ENCODE data around the gene TNNI3K. TPM values are rescaled to one million over a fixed set of nuclear protein-coding genes. Genes with fewer than 3 reads are reported as not detected.

Gene TNNI3K
- total RNA-seq, 2 experiments from 2014 or later, result 0.38 TPM; not detected in 1

GRCh38 chr1:74406759-74407158 is 171.6 kb downstream of the TNNI3K start:
- DNase-seq, result no peak
- Mint-ChIP-seq H3K4me1 (ENCODE audit: low read depth) (no peaks in the 10 kb centered on the region), H3K9me3 (no peaks in the 10 kb centered on the region), H3K36me3 (no peaks in the 10 kb centered on the region), H3K4me3 (no peak overlapping the region), H3K27ac (no peak overlapping the region), H3K27me3 (no peaks in the 10 kb centered on the region)
- CTCF ChIA-PET, result no interaction called here
- POLR2A ChIA-PET, result no interaction called here
- intact Hi-C loops (cut with micrococcal nuclease), result no loop called here

DNA sequence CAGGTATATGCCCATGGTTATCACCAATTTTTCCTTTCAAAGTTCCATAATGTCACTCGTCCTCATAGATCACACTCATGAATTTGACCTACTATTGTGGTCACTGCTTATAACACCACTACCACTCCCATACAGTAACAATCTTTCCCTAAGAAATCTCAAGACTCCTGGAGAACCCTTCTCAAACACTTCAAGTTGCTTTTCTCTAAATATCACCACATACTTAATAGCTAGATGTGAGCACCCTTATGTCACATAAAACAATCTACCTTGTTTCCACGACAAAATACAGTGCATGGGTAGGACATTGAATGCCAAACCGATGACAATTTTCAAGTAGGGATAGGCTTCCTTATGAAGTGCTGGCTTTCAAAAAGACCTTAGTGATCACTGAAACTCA is 172.7 kb downstream of the TNNI3K start:
- ChIA-PET CTCF (no interaction called here), POLR2A (no interaction called here)
- Mint-ChIP-seq H3K27me3 (no peaks in the 10 kb centered on the region), H3K4me3 (no peak overlapping the region), H3K9me3 (no peaks in the 10 kb centered on the region), H3K36me3 (no peaks in the 10 kb centered on the region), H3K27ac (no peak overlapping the region), H3K4me1 (ENCODE audit: low read depth) (no peaks in the 10 kb centered on the region)
- DNase-seq, result no peak
- intact Hi-C loops (cut with micrococcal nuclease), result no loop called here

GRCh38 chr1:74412244-74412643 is 177.1 kb downstream of the TNNI3K start:
- intact Hi-C loops (cut with micrococcal nuclease), result no loop called here
- Mint-ChIP-seq H3K27ac (no peak overlapping the region), H3K4me3 (no peak overlapping the region), H3K9me3 (no peaks in the 10 kb centered on the region), H3K27me3 (no peaks in the 10 kb centered on the region), H3K36me3 (no peaks in the 10 kb centered on the region), H3K4me1 (ENCODE audit: low read depth) (no peaks in the 10 kb centered on the region)
- no peak for DNase-seq
- ChIA-PET CTCF (no interaction called here), POLR2A (no interaction called here)

- no peaks in the 10 kb centered on the region for H3K4me1 Mint-ChIP-seq (ENCODE audit: low read depth)
- H3K27ac Mint-ChIP-seq, result no peak overlapping the region
- DNase-seq, result no peak
- H3K36me3 Mint-ChIP-seq, result no peaks in the 10 kb centered on the region
- H3K4me3 Mint-ChIP-seq, result no peak overlapping the region
- CTCF ChIA-PET, result no interaction called here
- POLR2A ChIA-PET, result no interaction called here
- no peaks in the 10 kb centered on the region for H3K27me3 Mint-ChIP-seq
- H3K9me3 Mint-ChIP-seq, result no peaks in the 10 kb centered on the region
- intact Hi-C loops (cut with micrococcal nuclease), result no loop called here
Observed at GRCh38 chr1:74415935-74416334, 180.7 kb downstream of the TNNI3K start.

DNA sequence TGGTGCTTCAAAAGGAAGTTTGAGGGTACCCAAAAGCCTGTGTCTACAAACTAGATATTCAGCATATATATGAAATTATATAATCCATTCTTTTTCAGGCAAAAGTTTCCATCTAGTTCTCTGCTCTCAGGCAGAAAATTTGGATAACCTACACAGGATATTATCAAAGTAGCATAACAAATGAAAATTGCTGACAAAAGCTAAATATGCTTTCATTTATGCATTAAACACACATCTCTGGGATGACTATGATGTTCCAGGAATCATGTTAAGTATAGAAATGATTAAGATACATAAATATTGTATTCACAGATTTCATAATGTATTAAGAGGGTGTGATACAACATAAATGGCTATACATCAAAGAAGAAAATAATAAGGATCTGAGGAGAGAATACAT is 184.4 kb downstream of the TNNI3K start:
- H3K27ac Mint-ChIP-seq, result no peak overlapping the region
- ChIA-PET CTCF (no interaction called here), POLR2A (no interaction called here)
- no peak overlapping the region for H3K4me3 Mint-ChIP-seq
- DNase-seq, result no peak
- H3K4me1 Mint-ChIP-seq (ENCODE audit: low read depth), result no peaks in the 10 kb centered on the region
- no peaks in the 10 kb centered on the region for H3K9me3 Mint-ChIP-seq
- H3K36me3 Mint-ChIP-seq, result no peaks in the 10 kb centered on the region
- intact Hi-C loops (cut with micrococcal nuclease), result no loop called here
- H3K27me3 Mint-ChIP-seq, result no peaks in the 10 kb centered on the region

GRCh38 chr1:74420467-74420866 is 185.3 kb downstream of the TNNI3K start:
- Mint-ChIP-seq H3K4me1 (ENCODE audit: low read depth) (no peaks in the 10 kb centered on the region), H3K27me3 (peaks cover 2% of the 10 kb centered on the region), H3K4me3 (no peak overlapping the region), H3K27ac (no peak overlapping the region), H3K9me3 (no peaks in the 10 kb centered on the region), H3K36me3 (no peaks in the 10 kb centered on the region)
- CTCF ChIA-PET, result no interaction called here
- DNase-seq, result no peak
- POLR2A ChIA-PET, result no interaction called here
- intact Hi-C loops (cut with micrococcal nuclease), result no loop called here

- no peaks in the 10 kb centered on the region for H3K9me3 Mint-ChIP-seq
- peaks cover 2% of the 10 kb centered on the region for H3K27me3 Mint-ChIP-seq
- ChIA-PET CTCF (no interaction called here), POLR2A (interaction anchor here (0.6 kb wide), 1 partner anchor 73 kb away, joined by 3 read pairs; no protein-coding TSS in a partner anchor)
- H3K4me1 Mint-ChIP-seq (ENCODE audit: low read depth), result no peaks in the 10 kb centered on the region
- H3K36me3 Mint-ChIP-seq, result no peaks in the 10 kb centered on the region
- intact Hi-C loops (cut with micrococcal nuclease), result no loop called here
- no peak for DNase-seq
- no peak overlapping the region for H3K4me3 Mint-ChIP-seq
- no peak overlapping the region for H3K27ac Mint-ChIP-seq
Observed at GRCh38 chr1:74422421-74423292, 187.5 kb downstream of the TNNI3K start.

DNA sequence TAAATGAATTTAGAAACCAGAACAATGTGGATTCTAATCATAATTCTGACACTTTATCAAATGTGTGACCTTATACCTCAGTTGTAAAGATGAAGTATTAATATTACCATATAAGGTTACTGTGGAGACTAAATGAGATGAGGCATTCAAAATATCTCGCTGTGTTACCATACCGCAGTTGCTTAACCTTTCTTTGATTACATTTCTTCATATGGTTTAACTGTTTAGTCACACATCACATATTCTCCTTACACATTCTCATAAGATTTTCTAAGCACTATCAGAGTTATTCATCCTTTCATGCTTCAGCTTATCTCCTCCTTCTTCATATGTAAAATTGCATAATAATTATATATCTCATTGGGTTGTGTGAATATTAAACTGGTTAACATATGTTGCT is 188.3 kb downstream of the TNNI3K start:
- H3K4me1 Mint-ChIP-seq (ENCODE audit: low read depth), result no peaks in the 10 kb centered on the region
- no peak for DNase-seq
- intact Hi-C loops (cut with micrococcal nuclease), result no loop called here
- peaks cover 2% of the 10 kb centered on the region for H3K27me3 Mint-ChIP-seq
- no peak overlapping the region for H3K4me3 Mint-ChIP-seq
- H3K27ac Mint-ChIP-seq, result no peak overlapping the region
- POLR2A ChIA-PET, result no interaction called here
- H3K9me3 Mint-ChIP-seq, result no peaks in the 10 kb centered on the region
- CTCF ChIA-PET, result no interaction called here
- H3K36me3 Mint-ChIP-seq, result no peaks in the 10 kb centered on the region

GRCh38 chr1:74425676-74426075 is 190.5 kb downstream of the TNNI3K start:
- H3K9me3 Mint-ChIP-seq, result no peaks in the 10 kb centered on the region
- no peaks in the 10 kb centered on the region for H3K4me1 Mint-ChIP-seq (ENCODE audit: low read depth)
- no peak overlapping the region for H3K4me3 Mint-ChIP-seq
- H3K27me3 Mint-ChIP-seq, result peaks cover 2% of the 10 kb centered on the region
- ChIA-PET CTCF (no interaction called here), POLR2A (no interaction called here)
- H3K36me3 Mint-ChIP-seq, result no peaks in the 10 kb centered on the region
- H3K27ac Mint-ChIP-seq, result no peak overlapping the region
- no peak for DNase-seq
- intact Hi-C loops (cut with micrococcal nuclease), result no loop called here

GRCh38 chr1:74426208-74426937 is 191.2 kb downstream of the TNNI3K start:
- no peak overlapping the region for H3K27ac Mint-ChIP-seq
- DNase-seq, result no peak
- no peaks in the 10 kb centered on the region for H3K9me3 Mint-ChIP-seq
- H3K27me3 Mint-ChIP-seq, result peaks cover 2% of the 10 kb centered on the region
- H3K36me3 Mint-ChIP-seq, result no peaks in the 10 kb centered on the region
- ChIA-PET POLR2A (no interaction called here), CTCF (no interaction called here)
- no peak overlapping the region for H3K4me3 Mint-ChIP-seq
- intact Hi-C loops (cut with micrococcal nuclease), result no loop called here
- H3K4me1 Mint-ChIP-seq (ENCODE audit: low read depth), result no peaks in the 10 kb centered on the region

DNA sequence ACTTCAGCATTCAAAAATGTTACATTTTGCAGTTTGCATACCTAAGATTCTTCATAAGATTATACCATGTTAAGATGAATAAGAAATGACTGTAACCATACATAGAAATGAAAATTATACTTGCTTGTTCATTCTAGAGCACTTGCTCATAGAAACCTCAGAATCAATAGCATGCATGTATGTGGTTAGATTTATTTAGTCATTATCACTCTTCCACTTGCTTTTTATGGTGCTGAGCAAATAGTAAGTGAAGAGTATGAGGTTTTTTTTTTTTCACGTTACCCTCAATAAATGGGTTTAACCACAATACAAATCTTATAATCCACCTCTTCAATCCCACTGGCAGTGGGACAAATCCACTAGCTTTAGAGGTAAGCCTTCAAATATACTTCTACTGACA is 192.5 kb downstream of the TNNI3K start:
- ChIA-PET POLR2A (no interaction called here), CTCF (no interaction called here)
- Mint-ChIP-seq H3K27me3 (peaks cover 2% of the 10 kb centered on the region), H3K36me3 (no peaks in the 10 kb centered on the region), H3K4me1 (ENCODE audit: low read depth) (no peaks in the 10 kb centered on the region), H3K4me3 (no peak overlapping the region), H3K27ac (no peak overlapping the region), H3K9me3 (no peaks in the 10 kb centered on the region)
- intact Hi-C loops (cut with micrococcal nuclease), result no loop called here
- DNase-seq, result no peak

- Mint-ChIP-seq H3K4me3 (no peak overlapping the region), H3K27me3 (peaks cover 2% of the 10 kb centered on the region)
Observed at GRCh38 chr1:74429580-74429979, 194.4 kb downstream of the TNNI3K start.

GRCh38 chr1:74430342-74430934 is 195.3 kb downstream of the TNNI3K start:
- H3K4me3 Mint-ChIP-seq, result no peak overlapping the region
- POLR2A ChIA-PET, result no interaction called here

More at GRCh38 chr1:74429580-74429979, 194.4 kb downstream of the TNNI3K start:
- H3K36me3 Mint-ChIP-seq, result no peaks in the 10 kb centered on the region
- no peaks in the 10 kb centered on the region for H3K9me3 Mint-ChIP-seq
- H3K27ac Mint-ChIP-seq, result no peak overlapping the region
- intact Hi-C loops (cut with micrococcal nuclease), result no loop called here
- POLR2A ChIA-PET, result no interaction called here
- no peak for DNase-seq
- CTCF ChIA-PET, result no interaction called here
- no peaks in the 10 kb centered on the region for H3K4me1 Mint-ChIP-seq (ENCODE audit: low read depth)

More at GRCh38 chr1:74430342-74430934, 195.3 kb downstream of the TNNI3K start:
- Mint-ChIP-seq H3K27me3 (no peaks in the 10 kb centered on the region), H3K27ac (no peak overlapping the region), H3K36me3 (no peaks in the 10 kb centered on the region), H3K4me1 (ENCODE audit: low read depth) (no peaks in the 10 kb centered on the region), H3K9me3 (no peaks in the 10 kb centered on the region)
- no peak for DNase-seq
- CTCF ChIA-PET, result no interaction called here
- intact Hi-C loops (cut with micrococcal nuclease), result no loop called here
